GM12878 (cell line): ENCODE results near the gene AQP7.
"Not testable (repeated sequence)": the region's sequence is repeated elsewhere in the genome, so short reads cannot be mapped to it uniquely, and the experiment has no call there.

Experiments used
- FOS ChIP-seq: IDR thresholded peaks from 3 replicates; pipeline ENCODE4 v1.6.1; 2011; ENCODE audit warnings: borderline replicate concordance; ENCODE audit not compliant: insufficient read length; ENCODE audit errors: extremely low read depth
- MEF2A ChIP-seq: IDR thresholded peaks from 2 replicates; pipeline ENCODE4 v1.6.1; 2011; ENCODE audit warnings: low read depth, mild to moderate bottlenecking, low read length, moderate library complexity; ENCODE audit not compliant: insufficient read depth
- NRF1 ChIP-seq: conservative IDR thresholded peaks from 2 replicates; pipeline ENCODE4 v1.6.1; 2011; ENCODE audit warnings: mild to moderate bottlenecking, low read depth, low read length, improper control_type of control experiment
- POLR2A ChIP-seq: IDR thresholded peaks from 2 replicates; pipeline ENCODE4 v1.6.1; 2011; ENCODE audit warnings: low read depth, mild to moderate bottlenecking, low read length
- TAF1 ChIP-seq: IDR thresholded peaks from 2 replicates; pipeline ENCODE4 v1.6.1; 2011; ENCODE audit warnings: mild to moderate bottlenecking, low read depth, low read length, borderline replicate concordance
- ZNF217 ChIP-seq: fragments of 450-650 bp; IDR thresholded peaks from 2 replicates; pipeline ENCODE4 v1.6.1; 2017; ENCODE audit warnings: antibody characterized with exemption, mild to moderate bottlenecking
- TF ChIP-seq, protein P1 (sequence below), 3 experiments: IDR thresholded peaks in 2 of 3; conservative IDR thresholded peaks in 1 of 3; 2 replicates each; pipeline ENCODE4 v1.5.1; 2011; ENCODE audit warnings: low read depth in 3 of 3, low read length in 3 of 3, mild to moderate bottlenecking in 3 of 3, control low read depth in 2 of 3, moderate library complexity in 2 of 3, inconsistent platforms in 1 of 3, mixed read lengths in 1 of 3; ENCODE audit not compliant: control insufficient read depth in 2 of 3, insufficient read depth in 1 of 3; ENCODE audit errors: extremely low read depth in 1 of 3
- TF ChIP-seq, protein P2 (sequence below): IDR thresholded peaks from 2 replicates; pipeline ENCODE4 v1.6.1; 2012; ENCODE audit warnings: low read depth, low read length, improper control_type of control experiment

DNA sequence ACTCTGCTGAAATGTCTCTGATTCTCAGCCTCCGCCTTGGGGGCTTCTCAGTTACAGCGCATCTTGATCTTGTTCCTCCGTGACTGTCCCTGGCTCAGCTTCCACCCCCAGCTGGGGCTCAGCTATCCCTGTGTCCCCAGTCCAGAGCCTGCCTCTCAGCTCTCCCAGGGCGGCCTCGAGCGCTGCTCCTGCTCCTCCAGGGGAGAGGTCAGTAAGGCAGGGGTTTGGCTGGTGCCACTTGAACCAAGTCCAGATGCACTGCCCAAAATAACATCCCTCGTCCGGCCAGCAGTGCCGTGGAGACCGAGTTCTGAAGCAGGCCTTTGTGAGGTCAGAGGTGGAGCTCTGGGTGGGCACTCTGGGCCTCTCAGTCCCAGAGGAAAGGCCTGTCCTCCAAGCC is at the start of gene AQP7:
- TF ChIP-seq, protein P1, sequence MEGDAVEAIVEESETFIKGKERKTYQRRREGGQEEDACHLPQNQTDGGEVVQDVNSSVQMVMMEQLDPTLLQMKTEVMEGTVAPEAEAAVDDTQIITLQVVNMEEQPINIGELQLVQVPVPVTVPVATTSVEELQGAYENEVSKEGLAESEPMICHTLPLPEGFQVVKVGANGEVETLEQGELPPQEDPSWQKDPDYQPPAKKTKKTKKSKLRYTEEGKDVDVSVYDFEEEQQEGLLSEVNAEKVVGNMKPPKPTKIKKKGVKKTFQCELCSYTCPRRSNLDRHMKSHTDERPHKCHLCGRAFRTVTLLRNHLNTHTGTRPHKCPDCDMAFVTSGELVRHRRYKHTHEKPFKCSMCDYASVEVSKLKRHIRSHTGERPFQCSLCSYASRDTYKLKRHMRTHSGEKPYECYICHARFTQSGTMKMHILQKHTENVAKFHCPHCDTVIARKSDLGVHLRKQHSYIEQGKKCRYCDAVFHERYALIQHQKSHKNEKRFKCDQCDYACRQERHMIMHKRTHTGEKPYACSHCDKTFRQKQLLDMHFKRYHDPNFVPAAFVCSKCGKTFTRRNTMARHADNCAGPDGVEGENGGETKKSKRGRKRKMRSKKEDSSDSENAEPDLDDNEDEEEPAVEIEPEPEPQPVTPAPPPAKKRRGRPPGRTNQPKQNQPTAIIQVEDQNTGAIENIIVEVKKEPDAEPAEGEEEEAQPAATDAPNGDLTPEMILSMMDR (IDR thresholded peaks at IDR 0.05 in 2 of 3, conservative IDR thresholded peaks at IDR 0.05 in 1 of 3; ENCODE audit: control insufficient read depth in 2 of 3, extremely low read depth in 1 of 3, insufficient read depth in 1 of 3, low read depth in 3 of 3, low read length in 3 of 3) = not testable (repeated sequence)
- not testable (repeated sequence) for TF ChIP-seq FOS, POLR2A, MEF2A, TAF1, ZNF217, NRF1
- TF ChIP-seq, protein P2, sequence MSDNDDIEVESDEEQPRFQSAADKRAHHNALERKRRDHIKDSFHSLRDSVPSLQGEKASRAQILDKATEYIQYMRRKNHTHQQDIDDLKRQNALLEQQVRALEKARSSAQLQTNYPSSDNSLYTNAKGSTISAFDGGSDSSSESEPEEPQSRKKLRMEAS = not testable (repeated sequence)
